Fibroblast of the aortic adventitia (primary cell): Measurements from ENCODE around the gene HNRNPC. TPM values are rescaled to one million over a fixed set of nuclear protein-coding genes. Genes with fewer than 3 reads are reported as not detected.

ENCODE experiments used
- DNase-seq: peaks from one replicate; pipeline ENCODE4 v3.0.0-alpha.2; 2010; ENCODE audit warnings: low read depth
- H3K4me3 ChIP-seq: 2 replicates; pipeline ENCODE4 v1.5.1; 2011; ENCODE audit warnings: low read depth, mild to moderate bottlenecking, control low read depth, low read length, moderate library complexity
- CTCF ChIP-seq: IDR thresholded peaks from 2 replicates; pipeline ENCODE4 v1.5.1; 2011; ENCODE audit warnings: mild to moderate bottlenecking, low read length, control low read depth, inconsistent platforms; ENCODE audit not compliant: insufficient read depth
- total RNA-seq: library from RNA; depleted of rRNA; stranded (reverse); fragments of >200 nt; gene quantifications from 2 replicates; pipeline ENCODE4 v1.2.3, GENCODE V29; 2012; ENCODE audit warnings: low replicate concordance

HNRNPC gene
- 458 and 913 TPM in 2 replicates for total RNA-seq

DNA sequence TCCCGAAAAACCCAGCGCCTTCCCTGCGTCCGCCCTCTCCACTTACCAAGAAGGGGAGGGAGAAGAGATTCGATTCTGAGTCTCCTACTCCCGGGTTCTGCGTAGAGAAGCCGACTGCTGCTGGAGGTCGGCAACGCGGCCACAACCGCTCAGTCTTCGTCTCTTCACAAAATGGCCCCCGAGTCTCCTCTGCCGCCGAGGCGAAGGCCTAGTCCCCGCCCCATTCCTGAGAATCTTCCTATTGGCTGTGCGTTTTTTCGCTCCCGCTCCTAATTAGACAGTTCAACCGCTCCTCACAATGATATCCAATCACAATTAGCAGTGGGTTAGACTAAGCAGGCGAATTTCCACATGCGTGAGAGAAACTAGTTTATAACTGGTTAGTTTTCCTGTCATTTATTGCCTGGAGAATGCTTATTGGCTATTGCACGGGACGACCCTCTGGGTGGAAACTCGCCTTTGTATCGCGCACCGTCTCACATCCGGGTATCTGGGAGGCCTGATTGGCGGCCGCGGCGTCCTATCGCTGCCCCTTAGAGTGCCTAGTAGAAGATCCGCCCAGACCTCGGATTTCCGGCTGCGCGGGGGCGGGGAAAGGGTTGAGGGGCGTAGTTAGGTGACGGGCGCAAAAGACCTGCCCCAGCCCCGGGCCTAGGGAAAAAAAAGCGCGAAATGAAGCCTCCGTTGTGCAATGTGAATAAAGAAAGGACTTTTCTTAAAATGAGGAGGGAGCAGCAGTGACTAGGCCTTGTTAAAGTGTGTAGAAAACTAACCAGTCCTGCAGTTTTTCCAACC lies at the start of gene HNRNPC:
TSS of gene HNRNPC (minus strand) at position 191 of the 795 bp plus-strand sequence. CDS start 35,249 bp downstream, outside the sequence.
- peak; percentile 100 for DNase-seq
- no peak for TF ChIP-seq CTCF
- peak within 1 kb of the TSS; percentile 82 for H3K4me3 ChIP-seq

- DNase-seq = no peak
- no peak for TF ChIP-seq CTCF
Observed at GRCh38 chr14:21317398-21317797, 48.2 kb upstream of the HNRNPC start.

GRCh38 chr14:21313512-21313911 lies 44.3 kb upstream of the HNRNPC start:
- no peak for DNase-seq
- no peak for TF ChIP-seq CTCF
- H3K4me3 ChIP-seq = no peak overlapping the region

More at GRCh38 chr14:21317398-21317797, 48.2 kb upstream of the HNRNPC start:
- H3K4me3 ChIP-seq = no peak overlapping the region

- TF ChIP-seq CTCF = no peak
Observed at GRCh38 chr14:21311614-21312013, 42.4 kb upstream of the HNRNPC start.

DNA sequence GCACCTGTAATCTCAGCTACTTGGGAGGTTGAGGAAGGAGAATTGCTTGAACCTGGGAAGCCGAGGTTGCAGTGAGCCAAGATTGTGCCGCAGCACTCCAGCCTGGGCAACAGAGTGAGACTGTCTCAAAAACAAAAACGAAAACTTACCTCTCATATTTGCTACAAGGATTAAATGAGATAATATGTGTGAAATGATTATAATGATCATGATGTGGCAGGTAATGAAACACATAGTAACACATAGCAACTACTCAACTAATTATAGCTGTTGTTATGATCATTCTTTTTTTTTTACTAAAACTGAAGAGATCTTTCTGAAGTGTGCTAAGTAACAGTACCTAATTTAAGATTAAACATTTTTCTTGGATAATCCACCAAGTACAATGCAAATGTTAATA lies 40.7 kb upstream of the HNRNPC start:
- DNase-seq = no peak
- H3K4me3 ChIP-seq = no peak overlapping the region
- no peak for TF ChIP-seq CTCF

More at GRCh38 chr14:21311614-21312013, 42.4 kb upstream of the HNRNPC start:
- no peak overlapping the region for H3K4me3 ChIP-seq
- DNase-seq = no peak

DNA sequence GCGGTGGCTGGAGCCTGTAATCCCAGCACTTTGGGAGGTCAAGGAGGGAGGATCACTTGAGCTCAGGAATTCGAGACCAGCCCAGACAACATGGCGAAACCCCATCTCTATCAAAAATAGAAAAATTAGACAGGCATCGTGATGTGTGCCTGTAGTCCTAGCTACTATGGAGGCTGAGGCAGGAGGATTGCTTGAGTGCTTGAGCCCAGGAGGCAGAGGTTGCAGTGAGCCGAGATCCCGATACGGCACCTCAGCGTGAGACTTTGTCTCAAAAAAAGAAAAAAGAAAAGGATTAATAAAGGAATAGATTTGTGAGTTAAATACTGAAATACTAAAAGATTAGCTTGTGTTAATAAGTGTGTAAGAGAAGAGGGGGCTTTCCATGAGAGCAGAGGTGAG lies 40.0 kb upstream of the HNRNPC start:
- no peak overlapping the region for H3K4me3 ChIP-seq
- no peak for TF ChIP-seq CTCF

More for the DNA sequence above, 40.0 kb upstream of the HNRNPC start:
- DNase-seq = no peak
